ENCODE data around the gene SURF4.

The SURF4 gene

GRCh38 chr9:133419005-133419404, 43.1 kb upstream of the SURF4 start:
- peak overlapping the region; percentile 83 for H3K27ac ChIP-seq
- no peak for TF ChIP-seq ZFX (IDR thresholded peaks at IDR 0.05; ENCODE audit: borderline replicate concordance)
- TF ChIP-seq, protein P1, sequence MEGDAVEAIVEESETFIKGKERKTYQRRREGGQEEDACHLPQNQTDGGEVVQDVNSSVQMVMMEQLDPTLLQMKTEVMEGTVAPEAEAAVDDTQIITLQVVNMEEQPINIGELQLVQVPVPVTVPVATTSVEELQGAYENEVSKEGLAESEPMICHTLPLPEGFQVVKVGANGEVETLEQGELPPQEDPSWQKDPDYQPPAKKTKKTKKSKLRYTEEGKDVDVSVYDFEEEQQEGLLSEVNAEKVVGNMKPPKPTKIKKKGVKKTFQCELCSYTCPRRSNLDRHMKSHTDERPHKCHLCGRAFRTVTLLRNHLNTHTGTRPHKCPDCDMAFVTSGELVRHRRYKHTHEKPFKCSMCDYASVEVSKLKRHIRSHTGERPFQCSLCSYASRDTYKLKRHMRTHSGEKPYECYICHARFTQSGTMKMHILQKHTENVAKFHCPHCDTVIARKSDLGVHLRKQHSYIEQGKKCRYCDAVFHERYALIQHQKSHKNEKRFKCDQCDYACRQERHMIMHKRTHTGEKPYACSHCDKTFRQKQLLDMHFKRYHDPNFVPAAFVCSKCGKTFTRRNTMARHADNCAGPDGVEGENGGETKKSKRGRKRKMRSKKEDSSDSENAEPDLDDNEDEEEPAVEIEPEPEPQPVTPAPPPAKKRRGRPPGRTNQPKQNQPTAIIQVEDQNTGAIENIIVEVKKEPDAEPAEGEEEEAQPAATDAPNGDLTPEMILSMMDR (IDR thresholded peaks at IDR 0.05): no peak

DNA sequence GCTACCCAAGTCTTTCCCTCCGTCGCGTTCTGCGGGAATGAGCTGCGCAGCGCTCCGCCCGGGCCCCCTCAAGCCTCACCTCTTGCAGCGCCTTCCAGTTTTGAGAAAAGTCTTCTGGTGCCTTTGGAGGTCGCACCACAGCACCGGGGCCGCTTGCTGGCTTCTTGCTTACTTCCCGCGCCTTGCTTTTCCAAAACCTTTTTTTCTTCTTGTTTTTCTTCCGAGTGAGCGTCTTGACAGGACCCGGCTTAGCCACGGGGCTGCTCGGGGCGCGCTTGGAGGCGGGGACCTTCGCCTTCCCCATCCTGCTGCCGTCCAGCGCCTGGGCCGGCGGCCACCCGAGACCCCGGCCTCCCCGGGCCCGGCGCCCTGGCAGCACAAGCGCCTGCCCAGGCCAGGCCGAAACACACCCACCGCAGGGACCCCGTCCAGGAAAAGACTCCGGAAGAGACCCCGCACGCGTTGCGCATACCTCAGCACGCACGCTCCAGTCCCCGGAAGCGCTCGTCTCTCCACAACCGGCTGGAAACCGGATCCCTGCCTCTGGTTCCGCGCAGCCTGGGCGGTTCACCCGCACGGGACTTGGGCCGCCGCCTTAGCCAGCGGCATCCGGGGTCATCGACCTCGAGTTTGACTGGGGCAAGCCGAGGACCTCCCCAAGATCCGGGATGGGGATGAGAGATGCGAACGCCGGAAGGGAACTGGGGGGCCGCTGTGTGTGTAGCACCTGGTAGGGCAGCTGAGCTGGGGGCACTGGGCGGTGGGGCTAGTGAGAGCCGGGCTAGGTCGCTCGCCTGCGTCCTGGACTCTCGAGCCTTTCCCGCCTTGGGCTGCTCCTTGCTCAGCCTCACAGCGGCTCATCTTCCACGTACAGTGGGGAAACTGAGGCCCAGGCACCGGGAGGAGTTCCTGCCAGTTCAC, 41.9 kb upstream of the SURF4 start, which contains the start of gene REXO4:
REXO4 (minus strand) TSS at position 470 of the 921 bp plus-strand sequence; CDS start at position 304, 166 bp downstream.
- H3K27ac ChIP-seq: peak within 1 kb of the TSS; percentile 83
- TF ChIP-seq, protein P1 (IDR thresholded peaks at IDR 0.05): no peak
- no peak for TF ChIP-seq ZFX (IDR thresholded peaks at IDR 0.05; ENCODE audit: borderline replicate concordance)

DNA sequence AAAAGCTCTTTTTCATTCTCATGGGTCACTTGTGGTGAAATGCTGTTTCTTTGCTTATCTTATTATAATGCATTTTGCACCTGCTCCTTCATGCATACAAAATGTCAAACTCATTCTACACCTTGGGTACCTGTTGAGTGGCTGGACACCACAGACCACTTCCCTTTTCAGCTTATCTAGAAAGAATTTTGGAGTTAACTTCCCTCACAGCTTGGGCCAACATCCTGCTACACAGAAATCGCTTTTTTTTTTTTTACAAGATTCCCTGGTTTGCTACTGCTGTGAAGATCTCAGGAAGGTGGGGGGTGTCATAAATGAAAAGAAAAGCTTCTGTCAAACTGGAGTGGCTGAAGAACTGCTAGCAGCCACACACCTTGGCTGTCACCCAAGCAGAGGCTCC, 39.3 kb upstream of the SURF4 start:
- no peak for TF ChIP-seq ZFX (IDR thresholded peaks at IDR 0.05; ENCODE audit: borderline replicate concordance)
- TF ChIP-seq, protein P1 (IDR thresholded peaks at IDR 0.05): no peak
- no peak overlapping the region for H3K27ac ChIP-seq

- TF ChIP-seq, protein P1 (IDR thresholded peaks at IDR 0.05): no peak
- no peak for TF ChIP-seq ZFX (IDR thresholded peaks at IDR 0.05; ENCODE audit: borderline replicate concordance)
- no peak overlapping the region for H3K27ac ChIP-seq
Observed at GRCh38 chr9:133408042-133408441, 32.2 kb upstream of the SURF4 start.

DNA sequence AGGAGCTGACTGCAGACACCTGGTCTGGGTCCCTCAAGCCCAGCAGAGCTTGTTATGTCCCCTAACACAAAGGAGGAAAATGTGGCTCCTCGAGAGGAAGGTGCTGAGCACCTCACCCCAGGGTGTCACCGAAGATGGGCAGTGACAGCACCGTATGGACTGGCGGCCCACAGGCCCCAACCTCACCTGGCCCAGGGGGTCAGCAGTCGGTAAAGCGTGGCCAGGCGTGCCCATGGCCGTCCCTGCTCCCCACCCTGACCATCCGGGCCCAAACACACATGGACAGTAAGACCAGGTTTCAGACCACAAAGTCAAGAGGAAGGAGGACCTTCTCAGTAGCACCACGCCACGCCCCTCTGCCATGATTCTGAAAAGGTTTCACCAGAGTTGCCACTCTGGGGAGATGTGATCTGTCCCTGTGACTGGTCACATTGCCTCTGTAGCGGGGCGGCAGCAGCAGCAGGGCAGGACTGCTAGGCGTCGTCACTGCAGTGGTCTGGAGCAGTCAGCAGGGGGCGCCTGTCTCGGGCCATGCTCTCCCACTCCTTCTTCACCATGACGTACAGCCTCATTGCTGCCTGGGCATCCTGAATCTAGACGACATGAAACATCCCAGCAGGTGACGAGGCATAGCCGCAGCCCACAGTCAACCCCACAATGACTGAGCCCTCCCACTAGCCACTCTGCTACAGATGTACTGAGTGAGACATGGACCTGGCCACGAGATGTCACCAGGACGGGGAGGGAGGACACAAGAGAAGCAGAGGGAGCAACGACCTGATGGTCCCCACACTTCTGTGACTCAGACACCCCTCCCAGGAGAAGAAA, 30.8 kb upstream of the SURF4 start:
- no peak for TF ChIP-seq ZFX (IDR thresholded peaks at IDR 0.05; ENCODE audit: borderline replicate concordance)
- TF ChIP-seq, protein P1 (IDR thresholded peaks at IDR 0.05): peak; percentile 95
- no peak overlapping the region for H3K27ac ChIP-seq

GRCh38 chr9:133405508-133406438, 29.9 kb upstream of the SURF4 start:
- H3K27ac ChIP-seq: no peak overlapping the region

More at GRCh38 chr9:133405508-133406438, 29.9 kb upstream of the SURF4 start:
- TF ChIP-seq, protein P1 (IDR thresholded peaks at IDR 0.05): no peak
- TF ChIP-seq ZFX (IDR thresholded peaks at IDR 0.05; ENCODE audit: borderline replicate concordance): no peak

Data from 22Rv1 (cell line).